T47D (cell line): ENCODE results near the gene FAM120A.
A peak's percentile ranks its signal among the peaks of the same experiment; 100 is the strongest.
"Not testable (repeated sequence)": the region's sequence is repeated elsewhere in the genome, so short reads cannot be mapped to it uniquely, and the experiment has no call there.

Experiments
- DNase-seq, 2 experiments: peaks; one replicate each; pipeline versions ENCODE4 v3.0.0 to v3.0.0-alpha.2; 2011 to 2012; ENCODE audit warnings: low read depth in 1 of 2, low spot score in 1 of 2
- JUND ChIP-seq: IDR thresholded peaks from 2 replicates; pipeline ENCODE4 v1.6.1; 2012; ENCODE audit warnings: low read depth
- in situ Hi-C: cut with HindIII; loops from 2 replicates; pipeline ENCODE4 v1.10.0; 2016; ENCODE audit warnings: low sequenced_read_pairs, low pct_unique_long_range_greater_than_20kb

Gene FAM120A

DNA sequence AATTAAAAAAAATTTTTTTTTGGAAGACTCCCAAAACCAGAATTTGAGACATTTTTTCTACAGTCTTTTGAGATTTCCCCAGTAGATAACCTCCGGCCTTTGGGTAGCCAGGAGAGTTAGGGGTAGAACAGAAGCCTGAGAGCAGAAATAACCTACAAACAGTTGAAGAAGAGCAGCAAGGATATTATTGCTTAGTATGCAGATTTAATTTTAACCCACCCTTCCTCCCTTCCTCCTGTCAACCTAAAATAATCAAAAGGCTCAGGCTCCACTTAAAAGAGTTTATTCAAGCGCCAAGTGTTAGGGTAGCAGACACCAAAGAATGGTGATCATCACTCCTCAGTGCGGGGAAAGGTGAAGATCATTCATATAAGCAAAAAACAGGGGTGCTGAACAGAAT lies 17.4 kb upstream of the FAM120A start:
- no peak for TF ChIP-seq JUND
- in situ Hi-C loops: no loop called here
- no peak for DNase-seq

DNA sequence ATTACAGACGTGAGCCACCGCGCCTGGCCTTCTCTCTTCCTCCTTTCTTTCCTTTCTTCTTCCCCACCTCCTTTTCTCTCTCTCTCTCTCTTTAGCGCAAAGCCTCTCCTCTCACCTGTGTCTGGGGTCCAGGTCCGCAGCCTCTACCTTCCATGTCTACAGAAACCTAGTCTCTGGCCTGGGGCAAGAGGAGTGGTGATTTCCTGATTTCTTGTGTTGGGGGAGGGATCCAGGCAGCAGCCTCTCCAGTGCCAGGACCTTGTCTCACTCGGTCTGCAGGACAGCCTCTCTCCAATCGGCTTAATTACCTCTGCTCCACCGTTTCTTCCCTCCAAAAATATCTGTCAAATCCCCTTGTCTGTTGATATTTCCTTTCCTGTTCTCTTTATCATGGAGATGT lies 16.1 kb upstream of the FAM120A start:
- in situ Hi-C loops: no loop called here
- TF ChIP-seq JUND: no peak
- no peak for DNase-seq

DNA sequence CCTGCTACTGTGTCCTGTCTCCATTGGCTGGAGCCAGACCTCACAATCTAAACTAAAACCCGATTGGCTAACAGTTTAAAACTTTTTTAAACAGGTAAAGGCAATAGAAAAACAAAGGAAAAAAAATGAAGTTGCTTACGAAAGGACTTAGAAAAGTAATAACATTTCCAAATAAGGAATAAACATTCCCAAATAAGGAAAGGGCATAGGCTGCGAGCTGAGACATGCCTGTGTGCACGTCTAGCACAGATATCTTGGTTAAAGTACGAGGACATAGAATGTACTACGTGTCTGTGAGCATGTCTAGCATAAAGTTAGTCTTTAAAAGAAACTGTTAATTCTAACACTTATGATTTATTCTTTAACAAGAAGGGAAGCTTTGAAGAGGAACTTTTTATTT lies 15.3 kb upstream of the FAM120A start:
- no peak for TF ChIP-seq JUND
- in situ Hi-C loops: no loop called here
- DNase-seq: no peak

DNA sequence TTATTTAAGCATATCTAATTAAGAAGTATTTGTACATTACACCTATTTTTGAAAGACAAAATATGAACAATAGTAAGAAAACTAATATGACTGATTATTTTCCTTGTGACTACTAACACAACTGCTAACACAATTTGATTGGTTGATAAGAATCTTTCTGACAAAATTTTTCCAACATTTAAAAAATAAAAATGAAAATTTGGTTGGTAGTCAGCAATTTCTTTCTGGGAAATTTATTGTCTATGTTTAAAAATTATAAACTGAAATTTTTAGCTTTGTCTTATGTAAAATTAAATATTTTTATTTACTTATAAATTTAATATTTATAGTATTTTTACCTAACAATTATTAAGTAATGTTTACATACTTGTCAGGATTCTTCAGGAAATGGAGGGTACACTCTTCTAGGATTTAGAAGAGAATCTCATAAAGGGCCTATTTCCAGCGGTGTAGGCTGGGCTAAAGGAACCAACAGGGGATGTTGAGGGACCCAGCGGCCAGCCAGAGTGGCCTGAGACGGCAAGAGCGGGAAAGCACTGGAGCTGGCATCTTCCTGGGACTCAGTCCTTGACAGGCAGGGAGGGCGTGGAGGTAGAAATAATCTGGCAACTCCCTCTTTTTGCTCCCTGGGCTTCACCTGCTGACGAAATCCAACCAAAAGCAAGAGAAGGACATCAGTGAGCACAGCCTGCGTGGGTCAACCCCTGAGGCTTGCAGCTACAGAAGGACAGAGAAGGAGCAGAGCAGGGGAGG lies 14.7 kb upstream of the FAM120A start:
- DNase-seq: no peak
- no peak for TF ChIP-seq JUND
- in situ Hi-C loops: no loop called here

DNA sequence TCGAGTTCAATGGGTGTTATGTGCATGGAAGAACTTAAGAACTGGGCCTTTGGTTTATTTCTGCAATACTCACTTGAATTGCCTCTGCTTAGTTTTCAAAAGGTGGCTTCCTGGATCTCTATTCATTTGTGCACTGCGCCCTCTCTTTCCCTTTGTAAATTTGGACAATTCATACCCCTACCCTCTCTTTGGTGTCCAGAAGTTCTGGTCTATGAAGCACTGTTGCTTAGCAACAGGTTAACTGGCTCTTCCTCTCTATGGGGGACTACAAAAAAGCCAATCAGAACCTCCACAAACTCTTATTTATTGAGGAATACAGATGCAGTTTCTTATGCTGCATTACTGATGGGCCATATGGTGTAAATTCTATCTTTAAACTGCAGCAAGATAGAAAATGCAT lies 13.5 kb upstream of the FAM120A start:
- in situ Hi-C loops: no loop called here
- TF ChIP-seq JUND: no peak
- no peak for DNase-seq

DNA sequence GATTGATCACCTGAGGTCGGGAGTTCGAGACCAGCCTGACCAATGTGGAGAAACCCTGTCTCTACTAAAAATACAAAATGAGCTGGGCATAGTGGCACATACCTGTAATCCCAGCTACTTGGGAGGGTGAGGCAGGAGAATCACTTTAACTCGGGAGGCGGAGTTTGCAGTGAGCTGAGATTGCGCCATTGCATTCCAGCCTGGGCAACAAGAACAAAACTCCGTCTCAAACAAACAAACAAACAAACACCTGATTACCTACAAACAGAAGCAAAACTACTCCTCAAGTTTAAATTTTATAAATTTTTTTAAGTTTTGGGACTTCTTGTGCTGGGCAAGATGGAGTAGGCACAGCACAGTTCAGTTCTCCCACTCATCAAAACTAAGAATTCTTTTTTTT lies 12.2 kb upstream of the FAM120A start:
- in situ Hi-C loops, DNase-seq: not testable (repeated sequence)

DNA sequence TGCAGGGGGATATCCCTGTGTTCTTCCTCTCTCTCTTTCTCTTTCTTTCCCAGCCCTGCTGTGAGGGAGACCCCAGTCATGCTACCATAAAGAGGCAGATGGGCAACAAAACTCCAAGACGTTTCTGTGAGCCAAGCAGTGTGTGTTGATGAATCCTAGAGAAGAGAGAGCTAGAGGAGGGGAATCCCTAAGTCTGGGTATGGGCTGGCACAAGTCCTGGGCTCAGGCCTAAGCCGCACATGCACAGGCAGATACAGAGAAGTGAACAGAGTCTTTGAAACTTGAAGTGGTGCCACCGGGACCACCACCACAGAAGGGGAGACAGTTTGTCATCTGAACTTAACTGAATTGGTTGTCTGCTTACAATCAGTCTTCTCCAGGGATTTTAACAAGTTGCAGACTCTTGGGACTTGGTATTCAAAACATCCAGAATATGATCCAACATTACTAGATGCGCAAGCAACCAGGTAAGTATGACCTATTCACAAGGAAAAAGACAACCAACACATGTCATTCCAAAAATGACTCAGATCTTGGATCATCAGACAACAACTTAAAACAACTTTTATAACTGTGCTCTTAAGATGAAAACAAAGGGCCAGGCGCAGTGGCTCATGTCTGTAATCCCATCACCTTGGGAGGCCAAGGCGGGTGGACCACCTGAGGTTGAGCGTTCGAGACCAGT lies 10.4 kb upstream of the FAM120A start:
- TF ChIP-seq JUND: no peak
- DNase-seq: no peak
- in situ Hi-C loops: no loop called here

DNA sequence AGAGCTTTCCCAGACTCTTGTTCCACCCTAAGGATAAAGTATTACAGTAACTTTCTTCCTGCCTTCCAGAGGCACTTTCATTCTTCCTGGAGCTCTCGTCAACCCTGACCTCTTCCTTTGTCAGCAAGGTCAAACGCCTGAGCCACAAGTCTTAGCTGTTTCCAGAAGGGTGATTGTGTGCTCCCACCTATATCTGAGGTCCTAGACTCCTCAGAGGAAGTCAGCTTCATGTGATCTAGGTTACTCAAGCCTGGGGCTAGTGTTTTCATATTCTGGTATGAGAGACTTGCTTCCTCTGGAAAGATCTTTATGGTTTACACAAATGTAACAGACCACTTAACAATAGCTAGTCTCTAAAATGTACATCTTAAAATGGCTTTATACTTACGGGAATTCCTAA lies 5.4 kb upstream of the FAM120A start:
- no peak for TF ChIP-seq JUND
- in situ Hi-C loops: no loop called here
- no peak for DNase-seq

DNA sequence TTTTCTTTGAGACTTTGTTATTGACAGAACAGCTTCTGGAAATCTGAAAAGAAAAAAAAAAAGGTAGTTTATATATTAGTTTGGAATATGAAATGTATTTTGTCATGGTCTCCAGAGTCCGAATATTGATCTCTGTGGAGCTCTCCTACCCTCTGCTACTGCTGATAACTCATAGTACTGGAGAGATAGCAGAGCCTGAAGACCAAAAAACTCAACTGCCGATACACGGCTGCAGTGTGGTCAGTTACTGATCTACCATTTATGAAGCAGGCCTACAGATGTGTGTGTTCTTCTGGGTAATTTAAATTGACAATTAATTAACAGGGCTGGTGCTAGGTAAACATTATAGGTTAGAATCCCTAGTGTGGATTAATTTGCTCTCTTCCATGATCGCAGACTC lies 3.8 kb upstream of the FAM120A start:
- no peak for DNase-seq
- no peak for TF ChIP-seq JUND
- in situ Hi-C loops: no loop called here

DNA sequence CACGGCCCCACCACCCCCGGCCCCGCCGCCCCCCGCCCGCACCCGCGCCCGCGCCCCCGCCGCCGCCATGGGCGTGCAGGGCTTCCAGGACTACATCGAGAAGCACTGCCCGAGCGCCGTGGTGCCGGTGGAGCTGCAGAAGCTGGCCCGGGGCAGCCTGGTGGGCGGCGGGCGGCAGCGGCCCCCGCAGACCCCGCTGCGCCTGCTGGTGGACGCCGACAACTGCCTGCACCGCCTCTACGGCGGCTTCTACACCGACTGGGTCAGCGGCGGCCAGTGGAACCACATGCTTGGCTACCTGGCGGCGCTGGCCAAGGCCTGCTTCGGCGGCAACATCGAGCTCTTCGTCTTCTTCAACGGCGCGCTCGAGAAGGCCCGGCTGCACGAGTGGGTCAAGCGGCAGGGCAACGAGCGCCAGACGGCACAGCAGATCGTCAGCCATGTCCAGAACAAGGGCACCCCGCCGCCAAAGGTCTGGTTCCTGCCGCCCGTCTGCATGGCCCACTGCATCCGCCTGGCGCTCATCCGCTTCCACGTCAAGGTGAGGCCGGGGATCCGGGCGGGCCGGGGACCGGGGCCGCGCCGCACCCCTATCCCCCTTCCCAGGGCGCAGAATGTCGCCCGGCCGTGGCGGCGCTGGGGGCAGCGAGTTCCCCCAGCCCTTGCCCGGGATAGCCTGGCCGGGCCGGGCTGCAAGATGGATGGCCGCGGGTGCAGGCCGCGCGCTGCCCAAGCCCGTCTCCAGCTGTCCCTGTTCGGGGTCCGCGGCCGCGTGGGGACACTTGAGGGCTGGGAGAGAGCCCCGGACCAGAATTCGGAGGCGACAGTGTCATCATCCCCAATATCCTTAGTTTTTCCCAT lies 594 bp downstream of the FAM120A start:
- TF ChIP-seq JUND: no peak
- in situ Hi-C loops: no loop called here
- peak in 1 of 2 experiments; percentile 42 for DNase-seq

- DNase-seq: no peak
- TF ChIP-seq JUND: no peak
- in situ Hi-C loops: no loop called here
Measured at GRCh38 chr9:93452710-93453046, 1.2 kb downstream of the FAM120A start.

- TF ChIP-seq JUND: no peak
- in situ Hi-C loops: no loop called here
- peak; percentile 60 to 93 for DNase-seq
Measured at GRCh38 chr9:93453047-93453914, 1.8 kb downstream of the FAM120A start, which contains the start of gene FAM120AOS. TSS of gene FAM120AOS (minus strand) at chr9:93453581. CDS start at chr9:93452709, 872 bp downstream.
